ENCODE measurements around the gene FAM83E. TPM values are rescaled to one million over a fixed set of nuclear protein-coding genes. Genes with fewer than 3 reads are reported as not detected.

Gene FAM83E
- total RNA-seq, 1 donor from 2014 or later = 1.1 TPM

GRCh38 chr19:48617146-48617937 is 2.5 kb upstream of the FAM83E start:
- no peak for TF ChIP-seq CTCF (IDR thresholded peaks at IDR 0.05)
- no peak for DNase-seq (ENCODE audit: extremely low spot score, unreplicated experiment)
- peak overlapping the region; percentile 97 for H3K27ac Mint-ChIP-seq (ENCODE audit: unreplicated experiment)
- peaks cover 20% of the 10 kb centered on the region for H3K36me3 Mint-ChIP-seq (ENCODE audit: unreplicated experiment)
- H3K9me3 Mint-ChIP-seq (ENCODE audit: unreplicated experiment) = no peaks in the 10 kb centered on the region
- peaks cover 39% of the 10 kb centered on the region for H3K4me1 Mint-ChIP-seq (ENCODE audit: unreplicated experiment)
- no peaks in the 10 kb centered on the region for H3K27me3 Mint-ChIP-seq (ENCODE audit: unreplicated experiment)
- H3K4me3 Mint-ChIP-seq (ENCODE audit: unreplicated experiment) = peak overlapping the region; percentile 96

- H3K36me3 Mint-ChIP-seq (ENCODE audit: unreplicated experiment) = peaks cover 17% of the 10 kb centered on the region
- H3K27ac Mint-ChIP-seq (ENCODE audit: unreplicated experiment) = no peak overlapping the region
- no peaks in the 10 kb centered on the region for H3K27me3 Mint-ChIP-seq (ENCODE audit: unreplicated experiment)
- no peak for DNase-seq (ENCODE audit: extremely low spot score, unreplicated experiment)
- H3K9me3 Mint-ChIP-seq (ENCODE audit: unreplicated experiment) = no peaks in the 10 kb centered on the region
- H3K4me3 Mint-ChIP-seq (ENCODE audit: unreplicated experiment) = peak overlapping the region; percentile 96
- no peak for TF ChIP-seq CTCF (IDR thresholded peaks at IDR 0.05)
- H3K4me1 Mint-ChIP-seq (ENCODE audit: unreplicated experiment) = peaks cover 36% of the 10 kb centered on the region
These were observed 1.7 kb upstream of the FAM83E start for GRCh38 chr19:48616491-48617056.

- peaks cover 33% of the 10 kb centered on the region for H3K4me1 Mint-ChIP-seq (ENCODE audit: unreplicated experiment)
- H3K36me3 Mint-ChIP-seq (ENCODE audit: unreplicated experiment) = peaks cover 14% of the 10 kb centered on the region
- no peak overlapping the region for H3K27ac Mint-ChIP-seq (ENCODE audit: unreplicated experiment)
- DNase-seq (ENCODE audit: extremely low spot score, unreplicated experiment) = no peak
- TF ChIP-seq CTCF (IDR thresholded peaks at IDR 0.05) = no peak
- H3K27me3 Mint-ChIP-seq (ENCODE audit: unreplicated experiment) = no peaks in the 10 kb centered on the region
- peak overlapping the region; percentile 96 for H3K4me3 Mint-ChIP-seq (ENCODE audit: unreplicated experiment)
- H3K9me3 Mint-ChIP-seq (ENCODE audit: unreplicated experiment) = no peaks in the 10 kb centered on the region
These were observed 1.2 kb upstream of the FAM83E start for GRCh38 chr19:48616041-48616436.

GRCh38 chr19:48615231-48616040 is 560 bp upstream of the FAM83E start:
- Mint-ChIP-seq H3K27me3 (ENCODE audit: unreplicated experiment) (no peaks in the 10 kb centered on the region), H3K27ac (ENCODE audit: unreplicated experiment) (no peak overlapping the region), H3K9me3 (ENCODE audit: unreplicated experiment) (no peaks in the 10 kb centered on the region), H3K4me3 (ENCODE audit: unreplicated experiment) (no peak overlapping the region), H3K36me3 (ENCODE audit: unreplicated experiment) (peaks cover 14% of the 10 kb centered on the region), H3K4me1 (ENCODE audit: unreplicated experiment) (peaks cover 33% of the 10 kb centered on the region)
- no peak for TF ChIP-seq CTCF (IDR thresholded peaks at IDR 0.05)
- no peak for DNase-seq (ENCODE audit: extremely low spot score, unreplicated experiment)
